GM13977 (cell line): ENCODE results near the gene DDC.
"Not testable (repeated sequence)": the region's sequence is repeated elsewhere in the genome, so short reads cannot be mapped to it uniquely, and the experiment has no call there.

Experiments
- DNase-seq: peaks from one replicate; pipeline ENCODE4 v3.0.0; 2012; ENCODE audit warnings: low spot score
- CTCF ChIP-seq: IDR thresholded peaks from 2 replicates; pipeline ENCODE4 v1.5.1; 2012; ENCODE audit warnings: mild to moderate bottlenecking, control low read depth; ENCODE audit not compliant: insufficient read depth; ENCODE audit errors: extremely low read depth, missing control alignments
- in situ Hi-C: fragments of 300-500 bp; cut with MboI; formaldehyde crosslinking; loops from one replicate; pipeline ENCODE4 v1.12.0; 2022; ENCODE audit warnings: low sequenced_read_pairs, low pct_unique_long_range_greater_than_20kb, mixed read lengths, inconsistent platforms; ENCODE audit not compliant: unreplicated experiment

The DDC gene

GRCh38 chr7:50580057-50580456, 14.9 kb upstream of the DDC start:
- no peak for TF ChIP-seq CTCF
- in situ Hi-C loops = no loop called here
- DNase-seq = no peak

- in situ Hi-C loops, DNase-seq: not testable (repeated sequence)
Observed at GRCh38 chr7:50578105-50578504, 12.9 kb upstream of the DDC start.

GRCh38 chr7:50577569-50577968, 12.4 kb upstream of the DDC start:
- no peak for TF ChIP-seq CTCF
- in situ Hi-C loops = no loop called here
- no peak for DNase-seq

- DNase-seq, in situ Hi-C loops: not testable (repeated sequence)
Observed at GRCh38 chr7:50576388-50576787, 11.2 kb upstream of the DDC start.

- no peak for DNase-seq
- no peak for TF ChIP-seq CTCF
- in situ Hi-C loops = no loop called here
Observed at GRCh38 chr7:50567715-50568261, 2.6 kb upstream of the DDC start.

GRCh38 chr7:50565977-50566376, 772 bp upstream of the DDC start:
- in situ Hi-C loops = no loop called here
- DNase-seq = no peak
- no peak for TF ChIP-seq CTCF

- in situ Hi-C loops = no loop called here
- no peak for TF ChIP-seq CTCF
- no peak for DNase-seq
Observed at GRCh38 chr7:50565559-50565916, 333 bp upstream of the DDC start.

- no peak for DNase-seq
- in situ Hi-C loops = no loop called here
- TF ChIP-seq CTCF = no peak
Observed at GRCh38 chr7:50564171-50564570, 1.0 kb downstream of the DDC start.
